ENCODE results near the gene ASMT. TPM values are rescaled to one million over a fixed set of nuclear protein-coding genes. Genes with fewer than 3 reads are reported as not detected.

Gene ASMT
- total RNA-seq, 1 experiment from 2014 or later, result not detected

DNA sequence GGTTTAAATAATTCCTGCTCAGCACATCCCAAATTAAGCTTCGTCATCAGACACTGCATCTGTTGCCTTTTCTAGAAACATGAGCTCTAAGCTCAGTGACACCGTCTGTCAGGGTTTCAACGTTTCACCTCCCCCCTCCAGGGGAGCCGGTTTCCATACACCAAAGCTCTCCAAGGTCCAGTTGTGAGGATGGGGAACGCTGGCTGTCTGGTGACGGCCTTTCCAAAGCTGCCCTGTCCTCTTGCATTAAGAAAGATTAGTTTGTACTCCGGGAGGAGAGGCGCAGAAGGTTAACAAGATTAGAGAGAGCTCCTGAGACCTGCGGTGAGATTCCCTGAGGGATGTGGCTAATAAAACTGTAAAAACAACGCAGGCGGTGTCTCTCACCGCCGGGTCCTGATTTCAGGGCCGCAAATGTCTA lies 43.2 kb downstream of the ASMT start:
- Histone ChIP-seq H3K4me3 (replicated peaks in 1 of 2; ENCODE audit: low read depth in 1 of 2, low read length in 2 of 2) (no peak overlapping the region), H4K20me1 (ENCODE audit: insufficient read depth) (no peaks in the 10 kb centered on the region), H3K27ac (ENCODE audit: low read depth, low read length) (no peak overlapping the region), H3K36me3 (ENCODE audit: control insufficient read depth in 1 of 2, insufficient read depth in 2 of 2, low read length in 2 of 2) (no peaks in the 10 kb centered on the region), H3K9me2 (ENCODE audit: insufficient read depth) (no peaks in the 10 kb centered on the region), H3K9me3 (ENCODE audit: control insufficient read depth in 1 of 2, insufficient read depth in 1 of 2, low read depth in 1 of 2, low read length in 2 of 2) (no peaks in the 10 kb centered on the region), H2AFZ (ENCODE audit: low read depth, low read length, poor library complexity, severe bottlenecking) (no peak overlapping the region), H3K4me1 (ENCODE audit: control insufficient read depth in 1 of 2, insufficient read depth in 2 of 2, low read length in 2 of 2) (no peaks in the 10 kb centered on the region), H3K79me2 (ENCODE audit: insufficient read depth, low read length) (no peaks in the 10 kb centered on the region), H3K9ac (ENCODE audit: low read length) (no peak overlapping the region), H3K4me2 (ENCODE audit: low read length) (no peak overlapping the region), H3K27me3 (ENCODE audit: insufficient read depth, low read length) (no peaks in the 10 kb centered on the region)
- BruUV-seq (replicated peaks), result no TSS peak
- DNase-seq (ENCODE audit: low read depth, low spot score), result no peak
- TF ChIP-seq ZFX (IDR thresholded peaks at IDR 0.05), result no peak
- no peak for TF ChIP-seq ELF1 (IDR thresholded peaks at IDR 0.05; ENCODE audit: borderline replicate concordance, low read depth)
- TF ChIP-seq EGR1 (IDR thresholded peaks at IDR 0.05; ENCODE audit: low read depth), result no peak
- no peak for TF ChIP-seq CEBPB (IDR thresholded peaks at IDR 0.05; ENCODE audit: low read depth)
- no peak for TF ChIP-seq RAD21 (IDR thresholded peaks at IDR 0.05; ENCODE audit: low read depth)
- no peak for TF ChIP-seq SRF (IDR thresholded peaks at IDR 0.05; ENCODE audit: low read depth)
- intact Hi-C loops (cut with micrococcal nuclease), result no loop called here
- RAD21 ChIA-PET (ENCODE audit: low non-redundant PET in 1 of 2, low total read pairs in 2 of 2, uncharacterized antibody in 2 of 2, unreplicated experiment in 2 of 2), result no interaction called here
- CTCF ChIA-PET, result no interaction called here
- POLR2A ChIA-PET, result no interaction called here
- ATAC-seq, result no peak

- BruUV-seq (replicated peaks), result no TSS peak
- intact Hi-C loops (cut with micrococcal nuclease), result no loop called here
- POLR2A ChIA-PET, result no interaction called here
- H3K9ac ChIP-seq (ENCODE audit: low read length), result no peak overlapping the region
- no peaks in the 10 kb centered on the region for H3K27me3 ChIP-seq (ENCODE audit: insufficient read depth, low read length)
- no peak overlapping the region for H3K4me2 ChIP-seq (ENCODE audit: low read length)
- H4K20me1 ChIP-seq (ENCODE audit: insufficient read depth), result no peaks in the 10 kb centered on the region
- RAD21 ChIA-PET (ENCODE audit: low non-redundant PET in 1 of 2, low total read pairs in 2 of 2, uncharacterized antibody in 2 of 2, unreplicated experiment in 2 of 2), result no interaction called here
- no peaks in the 10 kb centered on the region for H3K4me1 ChIP-seq (ENCODE audit: control insufficient read depth in 1 of 2, insufficient read depth in 2 of 2, low read length in 2 of 2)
- CTCF ChIA-PET, result no interaction called here
- no peak overlapping the region for H2AFZ ChIP-seq (ENCODE audit: low read depth, low read length, poor library complexity, severe bottlenecking)
- no peak for ATAC-seq
- H3K79me2 ChIP-seq (ENCODE audit: insufficient read depth, low read length), result no peaks in the 10 kb centered on the region
- no peak overlapping the region for H3K27ac ChIP-seq (ENCODE audit: low read depth, low read length)
- no peaks in the 10 kb centered on the region for H3K9me2 ChIP-seq (ENCODE audit: insufficient read depth)
- no peak overlapping the region for H3K4me3 ChIP-seq (replicated peaks in 1 of 2; ENCODE audit: low read depth in 1 of 2, low read length in 2 of 2)
- H3K36me3 ChIP-seq (ENCODE audit: control insufficient read depth in 1 of 2, insufficient read depth in 2 of 2, low read length in 2 of 2), result no peaks in the 10 kb centered on the region
- DNase-seq (ENCODE audit: low read depth, low spot score), result no peak
- no peaks in the 10 kb centered on the region for H3K9me3 ChIP-seq (ENCODE audit: control insufficient read depth in 1 of 2, insufficient read depth in 1 of 2, low read depth in 1 of 2, low read length in 2 of 2)
- TF ChIP-seq ELF1 (IDR thresholded peaks at IDR 0.05; ENCODE audit: borderline replicate concordance, low read depth) (no peak), CEBPB (IDR thresholded peaks at IDR 0.05; ENCODE audit: low read depth) (no peak), FOSL1 (IDR thresholded peaks at IDR 0.05; ENCODE audit: low read depth) (no peak), TCF7L2 (IDR thresholded peaks at IDR 0.05; ENCODE audit: borderline replicate concordance, extremely low read depth, insufficient read depth, insufficient read length) (no peak), CBX3 (IDR thresholded peaks at IDR 0.05; ENCODE audit: low read depth) (no peak), POLR2A (IDR thresholded peaks at IDR 0.05; ENCODE audit: borderline replicate concordance, extremely low read depth, insufficient read depth, insufficient read length) (no peak), SIN3A (IDR thresholded peaks at IDR 0.05; ENCODE audit: low read depth) (no peak), POLR2AphosphoS5 (IDR thresholded peaks at IDR 0.05; ENCODE audit: low read depth, low read length) (no peak)
- TF ChIP-seq, protein P1, sequence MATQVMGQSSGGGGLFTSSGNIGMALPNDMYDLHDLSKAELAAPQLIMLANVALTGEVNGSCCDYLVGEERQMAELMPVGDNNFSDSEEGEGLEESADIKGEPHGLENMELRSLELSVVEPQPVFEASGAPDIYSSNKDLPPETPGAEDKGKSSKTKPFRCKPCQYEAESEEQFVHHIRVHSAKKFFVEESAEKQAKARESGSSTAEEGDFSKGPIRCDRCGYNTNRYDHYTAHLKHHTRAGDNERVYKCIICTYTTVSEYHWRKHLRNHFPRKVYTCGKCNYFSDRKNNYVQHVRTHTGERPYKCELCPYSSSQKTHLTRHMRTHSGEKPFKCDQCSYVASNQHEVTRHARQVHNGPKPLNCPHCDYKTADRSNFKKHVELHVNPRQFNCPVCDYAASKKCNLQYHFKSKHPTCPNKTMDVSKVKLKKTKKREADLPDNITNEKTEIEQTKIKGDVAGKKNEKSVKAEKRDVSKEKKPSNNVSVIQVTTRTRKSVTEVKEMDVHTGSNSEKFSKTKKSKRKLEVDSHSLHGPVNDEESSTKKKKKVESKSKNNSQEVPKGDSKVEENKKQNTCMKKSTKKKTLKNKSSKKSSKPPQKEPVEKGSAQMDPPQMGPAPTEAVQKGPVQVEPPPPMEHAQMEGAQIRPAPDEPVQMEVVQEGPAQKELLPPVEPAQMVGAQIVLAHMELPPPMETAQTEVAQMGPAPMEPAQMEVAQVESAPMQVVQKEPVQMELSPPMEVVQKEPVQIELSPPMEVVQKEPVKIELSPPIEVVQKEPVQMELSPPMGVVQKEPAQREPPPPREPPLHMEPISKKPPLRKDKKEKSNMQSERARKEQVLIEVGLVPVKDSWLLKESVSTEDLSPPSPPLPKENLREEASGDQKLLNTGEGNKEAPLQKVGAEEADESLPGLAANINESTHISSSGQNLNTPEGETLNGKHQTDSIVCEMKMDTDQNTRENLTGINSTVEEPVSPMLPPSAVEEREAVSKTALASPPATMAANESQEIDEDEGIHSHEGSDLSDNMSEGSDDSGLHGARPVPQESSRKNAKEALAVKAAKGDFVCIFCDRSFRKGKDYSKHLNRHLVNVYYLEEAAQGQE (IDR thresholded peaks at IDR 0.05; ENCODE audit: low read depth), result no peak
- TF ChIP-seq, protein P2, sequence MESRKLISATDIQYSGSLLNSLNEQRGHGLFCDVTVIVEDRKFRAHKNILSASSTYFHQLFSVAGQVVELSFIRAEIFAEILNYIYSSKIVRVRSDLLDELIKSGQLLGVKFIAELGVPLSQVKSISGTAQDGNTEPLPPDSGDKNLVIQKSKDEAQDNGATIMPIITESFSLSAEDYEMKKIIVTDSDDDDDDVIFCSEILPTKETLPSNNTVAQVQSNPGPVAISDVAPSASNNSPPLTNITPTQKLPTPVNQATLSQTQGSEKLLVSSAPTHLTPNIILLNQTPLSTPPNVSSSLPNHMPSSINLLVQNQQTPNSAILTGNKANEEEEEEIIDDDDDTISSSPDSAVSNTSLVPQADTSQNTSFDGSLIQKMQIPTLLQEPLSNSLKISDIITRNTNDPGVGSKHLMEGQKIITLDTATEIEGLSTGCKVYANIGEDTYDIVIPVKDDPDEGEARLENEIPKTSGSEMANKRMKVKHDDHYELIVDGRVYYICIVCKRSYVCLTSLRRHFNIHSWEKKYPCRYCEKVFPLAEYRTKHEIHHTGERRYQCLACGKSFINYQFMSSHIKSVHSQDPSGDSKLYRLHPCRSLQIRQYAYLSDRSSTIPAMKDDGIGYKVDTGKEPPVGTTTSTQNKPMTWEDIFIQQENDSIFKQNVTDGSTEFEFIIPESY (IDR thresholded peaks at IDR 0.05; ENCODE audit: extremely low read depth, insufficient replicate concordance, low read length), result no peak
- TF ChIP-seq, protein P3, sequence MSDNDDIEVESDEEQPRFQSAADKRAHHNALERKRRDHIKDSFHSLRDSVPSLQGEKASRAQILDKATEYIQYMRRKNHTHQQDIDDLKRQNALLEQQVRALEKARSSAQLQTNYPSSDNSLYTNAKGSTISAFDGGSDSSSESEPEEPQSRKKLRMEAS (IDR thresholded peaks at IDR 0.05), result no peak
- TF ChIP-seq, protein P4, sequence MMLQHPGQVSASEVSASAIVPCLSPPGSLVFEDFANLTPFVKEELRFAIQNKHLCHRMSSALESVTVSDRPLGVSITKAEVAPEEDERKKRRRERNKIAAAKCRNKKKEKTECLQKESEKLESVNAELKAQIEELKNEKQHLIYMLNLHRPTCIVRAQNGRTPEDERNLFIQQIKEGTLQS (IDR thresholded peaks at IDR 0.05), result no peak
Observed at GRCh38 chrX:1659664-1660461, 45.0 kb downstream of the ASMT start.
